Measurements from ENCODE around the gene DEF6. TPM values are rescaled to one million over a fixed set of nuclear protein-coding genes. Genes with fewer than 3 reads are reported as not detected.
A peak's percentile ranks its signal among the peaks of the same experiment; 100 is the strongest.

DEF6 gene
- total RNA-seq, 1 experiment from 2014 or later, result 15.4 TPM

- peak; percentile 10 for DNase-seq
- TSS peak; percentile 65 for BruUV-seq (replicated peaks)
- intact Hi-C loops (cut with micrococcal nuclease; ENCODE audit: unreplicated experiment), result loop anchor here (5.0 kb wide), 2 partner anchors 46 to 124 kb away; partner anchors contain the start of genes DEF6 and RPL10A
- CTCF ChIA-PET, result interaction anchor here (0.6 to 3.3 kb wide), 10 partner anchors 11 to 1581 kb away, joined by 3 to 61 read pairs (median 6); no protein-coding TSS in a partner anchor
- peaks cover 13% of the 10 kb centered on the region for H3K27me3 Mint-ChIP-seq (ENCODE audit: unreplicated experiment)
- peak overlapping the region; percentile 83 for H3K4me3 Mint-ChIP-seq (ENCODE audit: low read depth, unreplicated experiment)
- H3K4me1 Mint-ChIP-seq (ENCODE audit: low read depth, unreplicated experiment), result peaks cover 17% of the 10 kb centered on the region
- H3K27ac Mint-ChIP-seq (ENCODE audit: unreplicated experiment), result peak overlapping the region; percentile 82
- H3K36me3 Mint-ChIP-seq (ENCODE audit: insufficient read depth, unreplicated experiment), result peaks cover 22% of the 10 kb centered on the region
- H3K9me3 Mint-ChIP-seq (ENCODE audit: low read depth, unreplicated experiment), result no peaks in the 10 kb centered on the region
- TF ChIP-seq CTCF (IDR thresholded peaks at IDR 0.05; ENCODE audit: unreplicated experiment), result no peak
Measured at GRCh38 chr6:35343092-35343834, 45.6 kb downstream of the DEF6 start.

- BruUV-seq (replicated peaks), result no TSS peak
- Mint-ChIP-seq H3K36me3 (ENCODE audit: insufficient read depth, unreplicated experiment) (peaks cover 23% of the 10 kb centered on the region), H3K4me3 (ENCODE audit: low read depth, unreplicated experiment) (peak overlapping the region; percentile 83), H3K27me3 (ENCODE audit: unreplicated experiment) (peaks cover 8% of the 10 kb centered on the region), H3K4me1 (ENCODE audit: low read depth, unreplicated experiment) (peaks cover 17% of the 10 kb centered on the region), H3K27ac (ENCODE audit: unreplicated experiment) (no peak overlapping the region), H3K9me3 (ENCODE audit: low read depth, unreplicated experiment) (no peaks in the 10 kb centered on the region)
- no peak for TF ChIP-seq CTCF (IDR thresholded peaks at IDR 0.05; ENCODE audit: unreplicated experiment)
- no peak for DNase-seq
- intact Hi-C loops (cut with micrococcal nuclease; ENCODE audit: unreplicated experiment), result loop anchor here (5.0 kb wide), 2 partner anchors 47 to 123 kb away; partner anchors contain the start of genes DEF6 and RPL10A
- CTCF ChIA-PET, result interaction anchor here (0.9 to 3.3 kb wide), 6 partner anchors 12 to 1582 kb away, joined by 3 to 61 read pairs (median 6); no protein-coding TSS in a partner anchor
Measured at GRCh38 chr6:35343835-35344550, 46.4 kb downstream of the DEF6 start.

GRCh38 chr6:35351422-35351821 is 53.8 kb downstream of the DEF6 start:
- BruUV-seq (replicated peaks), result no TSS peak
- intact Hi-C loops (cut with micrococcal nuclease; ENCODE audit: unreplicated experiment), result no loop called here
- Mint-ChIP-seq H3K27ac (ENCODE audit: unreplicated experiment) (no peak overlapping the region), H3K36me3 (ENCODE audit: insufficient read depth, unreplicated experiment) (peaks cover 33% of the 10 kb centered on the region), H3K27me3 (ENCODE audit: unreplicated experiment) (no peaks in the 10 kb centered on the region), H3K4me3 (ENCODE audit: low read depth, unreplicated experiment) (no peak overlapping the region), H3K4me1 (ENCODE audit: low read depth, unreplicated experiment) (no peaks in the 10 kb centered on the region), H3K9me3 (ENCODE audit: low read depth, unreplicated experiment) (no peaks in the 10 kb centered on the region)
- CTCF ChIA-PET, result interaction anchor here (0.6 to 1.2 kb wide), 4 partner anchors 41 to 1602 kb away, joined by 3 to 10 read pairs (median 6); no protein-coding TSS in a partner anchor
- DNase-seq, result no peak
- TF ChIP-seq CTCF (IDR thresholded peaks at IDR 0.05; ENCODE audit: unreplicated experiment), result no peak

DNA sequence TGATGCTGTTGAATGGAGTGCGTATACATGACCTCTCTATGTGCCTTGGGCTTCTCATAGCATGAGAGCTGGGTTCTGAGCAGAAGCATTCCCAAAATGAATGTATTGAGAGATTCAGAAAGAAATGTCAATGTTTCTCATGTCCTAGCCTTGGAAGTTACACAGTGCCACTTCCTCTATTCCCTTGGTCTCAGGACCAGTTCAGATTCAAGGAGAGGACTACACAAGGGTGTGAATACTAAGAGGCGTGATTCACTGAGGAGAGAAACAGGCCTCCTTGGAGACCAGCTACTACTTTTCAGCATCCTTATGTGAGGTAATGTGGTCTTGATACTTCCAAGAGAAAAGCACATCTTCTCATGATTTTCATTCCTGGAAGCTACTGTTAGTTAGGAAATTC is 55.1 kb downstream of the DEF6 start:
- Mint-ChIP-seq H3K4me3 (ENCODE audit: low read depth, unreplicated experiment) (no peak overlapping the region), H3K4me1 (ENCODE audit: low read depth, unreplicated experiment) (no peaks in the 10 kb centered on the region), H3K27me3 (ENCODE audit: unreplicated experiment) (no peaks in the 10 kb centered on the region), H3K36me3 (ENCODE audit: insufficient read depth, unreplicated experiment) (peaks cover 33% of the 10 kb centered on the region), H3K9me3 (ENCODE audit: low read depth, unreplicated experiment) (no peaks in the 10 kb centered on the region), H3K27ac (ENCODE audit: unreplicated experiment) (no peak overlapping the region)
- TF ChIP-seq CTCF (IDR thresholded peaks at IDR 0.05; ENCODE audit: unreplicated experiment), result no peak
- intact Hi-C loops (cut with micrococcal nuclease; ENCODE audit: unreplicated experiment), result no loop called here
- no TSS peak for BruUV-seq (replicated peaks)
- no peak for DNase-seq
- CTCF ChIA-PET, result no interaction called here

All from Calu3 (cell line).